ENCODE data around the gene LINS1. TPM values are rescaled to one million over a fixed set of nuclear protein-coding genes. Genes with fewer than 3 reads are reported as not detected.

The LINS1 gene
- total and polyA plus RNA-seq, 2 of the 8 experiments (the other 6 are each of a cell fraction or from before 2014, with no cell fraction given) = 4.2 to 8.1 TPM

- Histone ChIP-seq H3K4me3 (ENCODE audit: extremely low read depth in 1 of 4, insufficient read depth in 2 of 4, low read depth in 3 of 4, low read length in 4 of 4) (no peak overlapping the region), H3K4me2 (ENCODE audit: insufficient read depth in 1 of 2, low read depth in 2 of 2, low read length in 2 of 2) (no peak overlapping the region), H2BK120ac (replicated peaks; ENCODE audit: low read depth, low read length) (no peak overlapping the region), H3K36me3 (ENCODE audit: control insufficient read depth in 2 of 4, insufficient read depth in 4 of 4, low read length in 3 of 4) (peaks cover 0 to 6% (median 0%) of the 10 kb centered on the region in 4 experiments; a peak in 1 of 8 replicates), H2BK20ac (ENCODE audit: low read length) (no peak overlapping the region), H3K4me1 (replicated peaks in 1 of 4; ENCODE audit: control insufficient read depth in 3 of 4, insufficient read depth in 4 of 4, low read length in 3 of 4) (no peaks in the 10 kb centered on the region), H2AK5ac (ENCODE audit: low read depth, low read length) (no peak overlapping the region), H3K27ac (ENCODE audit: low read depth, low read length) (no peak overlapping the region), H3K14ac (ENCODE audit: insufficient read length) (no peak overlapping the region), H2BK15ac (ENCODE audit: low read length) (no peak overlapping the region), H3K79me2 (ENCODE audit: control insufficient read depth in 1 of 2, insufficient read depth in 2 of 2, low read length in 2 of 2) (no peaks in the 10 kb centered on the region), H3K4ac (replicated peaks; ENCODE audit: insufficient read length, low read depth, low read length) (no peak overlapping the region), H3K18ac (ENCODE audit: extremely low read depth, low read length) (no peak overlapping the region), H3K56ac (replicated peaks; ENCODE audit: insufficient read length, low read depth, low read length) (no peak overlapping the region), H4K91ac (replicated peaks; ENCODE audit: insufficient read length, low read length) (no peak overlapping the region), H4K5ac (ENCODE audit: insufficient read length, low read depth, low read length) (no peak overlapping the region), H4K8ac (ENCODE audit: extremely low read depth, insufficient read depth, low read length) (no peak overlapping the region), H3K79me1 (ENCODE audit: low read depth, low read length) (no peaks in the 10 kb centered on the region), H3K9ac (replicated peaks in 1 of 4; ENCODE audit: extremely low read depth in 1 of 4, low read depth in 3 of 4, low read length in 3 of 4) (no peak overlapping the region), H2AFZ (ENCODE audit: low read length) (no peak overlapping the region), H3K23ac (ENCODE audit: insufficient read length) (no peak overlapping the region), H4K20me1 (replicated peaks in 1 of 2; ENCODE audit: control insufficient read depth in 1 of 2, insufficient read depth in 2 of 2, low read length in 2 of 2) (no peaks in the 10 kb centered on the region), H3K9me3 (ENCODE audit: insufficient read depth in 2 of 2, low read depth in 1 of 2, low read length in 1 of 2) (peaks cover 9 to 42% of the 10 kb centered on the region in 2 experiments; a peak in 3 of 4 replicates), H2BK5ac (ENCODE audit: low read depth, low read length) (no peak overlapping the region), H3K23me2 (ENCODE audit: low read depth, low read length) (no peaks in the 10 kb centered on the region), H3K27me3 (replicated peaks in 1 of 4; ENCODE audit: control insufficient read depth in 3 of 4, extremely low read depth in 1 of 4, insufficient read depth in 3 of 4, low read length in 3 of 4) (no peaks in the 10 kb centered on the region), H2BK12ac (ENCODE audit: low read depth, low read length) (no peak overlapping the region)
- ChIA-PET POLR2A (ENCODE audit: partially characterized antibody) (no interaction called here), CTCF (ENCODE audit: partially characterized antibody) (no interaction called here)
- WGBS, 2 experiments (ENCODE audit: extremely low coverage in 1 of 2, insufficient coverage in 1 of 2, insufficient read length in 1 of 2, insufficient replicate concordance in 2 of 2, low coverage in 1 of 2, low lambda C conversion rate in 2 of 2, missing lambda C conversion rate in 1 of 2) = 86% methylated on average over 2 of the region's 2 CpGs; no CpG with 5 or more reads in 1 of the 2 experiments
- FAIRE-seq (no peak), DNase-seq (ENCODE audit: low read depth in 1 of 2, low spot score in 2 of 2) (no peak)
- no peak for TF ChIP-seq RAD21 (IDR thresholded peaks at IDR 0.05 in 1 of 2, conservative IDR thresholded peaks at IDR 0.05 in 1 of 2; ENCODE audit: low read depth in 2 of 2, low read length in 2 of 2)
- no peak for TF ChIP-seq SIX5 (IDR thresholded peaks at IDR 0.05; ENCODE audit: low read depth, low read length)
- no peak for TF ChIP-seq SIRT6 (IDR thresholded peaks at IDR 0.05; ENCODE audit: low read length)
- no peak for TF ChIP-seq NANOG (IDR thresholded peaks at IDR 0.05; ENCODE audit: insufficient read depth, low read depth, low read length, poor library complexity, severe bottlenecking)
- no peak for TF ChIP-seq JUND (IDR thresholded peaks at IDR 0.05; ENCODE audit: low read length)
- no peak for TF ChIP-seq PHF8 (conservative IDR thresholded peaks at IDR 0.05; ENCODE audit: low read depth, low read length)
- no peak for TF ChIP-seq TAF7 (optimal IDR thresholded peaks at IDR 0.05; ENCODE audit: borderline replicate concordance, low read depth, low read length)
- no peak for TF ChIP-seq SUZ12 (IDR thresholded peaks at IDR 0.05; ENCODE audit: low read length)
- no peak for TF ChIP-seq RBBP5 (IDR thresholded peaks at IDR 0.05; ENCODE audit: borderline replicate concordance, low read depth, low read length)
- TF ChIP-seq RXRA (IDR thresholded peaks at IDR 0.05; ENCODE audit: insufficient read depth, low read depth, low read length) = no peak
- no peak for TF ChIP-seq YY1 (IDR thresholded peaks at IDR 0.05; ENCODE audit: low read depth, low read length)
- TF ChIP-seq EGR1 (IDR thresholded peaks at IDR 0.05; ENCODE audit: borderline replicate concordance, low read depth, low read length) = no peak
- no peak for TF ChIP-seq BCL11A (IDR thresholded peaks at IDR 0.05; ENCODE audit: low read depth in 2 of 2, low read length in 2 of 2)
- TF ChIP-seq POLR2A (IDR thresholded peaks at IDR 0.05; ENCODE audit: control extremely low read depth in 1 of 2, low read depth in 2 of 2, low read length in 2 of 2) = no peak
- TF ChIP-seq EZH2 (IDR thresholded peaks at IDR 0.05; ENCODE audit: low read depth, low read length, severe bottlenecking) = no peak
Measured at GRCh38 chr15:100559330-100559729, 42.7 kb downstream of the LINS1 start.

All from H1 (cell line).